Measurements from ENCODE around the gene ARHGEF7. TPM values are rescaled to one million over a fixed set of nuclear protein-coding genes. Genes with fewer than 3 reads are reported as not detected.
A peak's percentile ranks its signal among the peaks of the same experiment; 100 is the strongest.

Gene ARHGEF7
- total RNA-seq, 1 experiment from 2014 or later: 47.3 TPM

GRCh38 chr13:111211789-111212516, 96.8 kb downstream of the ARHGEF7 start (continued):
- TF ChIP-seq ZBTB43 (CRISPR knock-in tag; IDR thresholded peaks at IDR 0.05): no peak
- no peak for TF ChIP-seq ZNF396 (CRISPR knock-in tag; IDR thresholded peaks at IDR 0.05; ENCODE audit: borderline replicate concordance)
- no peak for TF ChIP-seq NFATC4 (CRISPR knock-in tag; IDR thresholded peaks at IDR 0.05)
- TF ChIP-seq ATF6 (CRISPR knock-in tag; IDR thresholded peaks at IDR 0.05): no peak
- no peak for TF ChIP-seq GABPB1 (CRISPR knock-in tag; IDR thresholded peaks at IDR 0.05)
- TF ChIP-seq FOXP4 (CRISPR knock-in tag; IDR thresholded peaks at IDR 0.05): no peak
- TF ChIP-seq AFF4 (CRISPR knock-in tag; IDR thresholded peaks at IDR 0.05; ENCODE audit: borderline replicate concordance): no peak
- no peak for TF ChIP-seq MXD4 (CRISPR knock-in tag; IDR thresholded peaks at IDR 0.05; ENCODE audit: borderline replicate concordance)
- no peak for TF ChIP-seq MLX (CRISPR knock-in tag; IDR thresholded peaks at IDR 0.05)
- TF ChIP-seq FOXP1 (CRISPR knock-in tag; IDR thresholded peaks at IDR 0.05; ENCODE audit: borderline replicate concordance): no peak
- TF ChIP-seq ATF2 (CRISPR knock-in tag; IDR thresholded peaks at IDR 0.05; ENCODE audit: borderline replicate concordance, low read depth): no peak

GRCh38 chr13:111212517-111212873, 97.4 kb downstream of the ARHGEF7 start:
- Mint-ChIP-seq H3K9me3 (no peaks in the 10 kb centered on the region), H3K4me1 (peaks cover 81% of the 10 kb centered on the region), H3K27me3 (ENCODE audit: low read depth) (no peaks in the 10 kb centered on the region), H3K36me3 (no peaks in the 10 kb centered on the region), H3K4me3 (no peak overlapping the region), H3K27ac (peak overlapping the region; percentile 92)
- ATAC-seq (no peak), DNase-seq (ENCODE audit: low spot score) (no peak)
- CTCF ChIA-PET: interaction anchor here (1.1 to 2.0 kb wide), 2 partner anchors 10 to 145 kb away, joined by 5 read pairs; no protein-coding TSS in a partner anchor
- POLR2A ChIA-PET: interaction anchor here (1.1 kb wide), 1 partner anchor 10 kb away, joined by 3 read pairs; no protein-coding TSS in a partner anchor
- TF ChIP-seq TEAD1 (CRISPR knock-in tag; IDR thresholded peaks at IDR 0.05): no peak
- no peak for TF ChIP-seq GTF2I (CRISPR knock-in tag; conservative IDR thresholded peaks at IDR 0.05)
- no peak for TF ChIP-seq MXD4 (CRISPR knock-in tag; IDR thresholded peaks at IDR 0.05; ENCODE audit: borderline replicate concordance)
- no peak for TF ChIP-seq MAX (CRISPR knock-in tag; IDR thresholded peaks at IDR 0.05)
- no peak for TF ChIP-seq NFYB (CRISPR knock-in tag; conservative IDR thresholded peaks at IDR 0.05; ENCODE audit: low read depth)
- no peak for TF ChIP-seq USF1 (CRISPR knock-in tag; IDR thresholded peaks at IDR 0.05)
- no peak for TF ChIP-seq CDX4 (CRISPR knock-in tag; IDR thresholded peaks at IDR 0.05; ENCODE audit: borderline replicate concordance)
- TF ChIP-seq HMGXB4 (CRISPR knock-in tag; IDR thresholded peaks at IDR 0.05): no peak
